HG02588 (cell line): ENCODE results near the gene KCNIP3.

Experiments
- ATAC-seq: cut with Tn5 transposase; IDR thresholded peaks from one replicate; pipeline ENCODE4 v1.9.1; 2021; ENCODE audit warnings: mild to moderate bottlenecking, moderate library complexity; ENCODE audit not compliant: unreplicated experiment

Gene KCNIP3

GRCh38 chr2:95294579-95295250 lies 2.4 kb upstream of the KCNIP3 start:
- ATAC-seq = no peak

GRCh38 chr2:95295376-95295775 lies 1.8 kb upstream of the KCNIP3 start:
- no peak for ATAC-seq

GRCh38 chr2:95296011-95296410 lies 1.1 kb upstream of the KCNIP3 start:
- no peak for ATAC-seq

GRCh38 chr2:95297639-95298395 lies 670 bp downstream of the KCNIP3 start:
- ATAC-seq = no peak

- no peak for ATAC-seq
Measured at GRCh38 chr2:95298486-95299111, 1.5 kb downstream of the KCNIP3 start.

GRCh38 chr2:95299961-95300360 lies 2.8 kb downstream of the KCNIP3 start:
- no peak for ATAC-seq

GRCh38 chr2:95300450-95300849 lies 3.3 kb downstream of the KCNIP3 start:
- ATAC-seq = no peak

- ATAC-seq = no peak
Measured at GRCh38 chr2:95301186-95301585, 4.0 kb downstream of the KCNIP3 start.

- ATAC-seq = no peak
Measured at GRCh38 chr2:95301876-95302641, 4.9 kb downstream of the KCNIP3 start.

GRCh38 chr2:95303191-95303919 lies 6.2 kb downstream of the KCNIP3 start:
- ATAC-seq = no peak

- ATAC-seq = no peak
Measured at GRCh38 chr2:95305380-95306061, 8.4 kb downstream of the KCNIP3 start.

- ATAC-seq = no peak
Measured at GRCh38 chr2:95306336-95306895, 9.3 kb downstream of the KCNIP3 start.

- ATAC-seq = no peak
Measured at GRCh38 chr2:95307036-95307435, 9.9 kb downstream of the KCNIP3 start.

GRCh38 chr2:95307878-95308277 lies 10.7 kb downstream of the KCNIP3 start:
- no peak for ATAC-seq

- ATAC-seq = no peak
Measured at GRCh38 chr2:95308426-95308990, 11.4 kb downstream of the KCNIP3 start.

- ATAC-seq = no peak
Measured at GRCh38 chr2:95309599-95309998, 12.5 kb downstream of the KCNIP3 start.

GRCh38 chr2:95310216-95310615 lies 13.1 kb downstream of the KCNIP3 start:
- no peak for ATAC-seq

GRCh38 chr2:95310651-95311050 lies 13.5 kb downstream of the KCNIP3 start:
- no peak for ATAC-seq

- no peak for ATAC-seq
Measured at GRCh38 chr2:95311815-95312542, 14.8 kb downstream of the KCNIP3 start.
